SK-N-MC (cell line): ENCODE results near the gene TGFBI.

Experiments
- EZH2 ChIP-seq: fragments of 200-600 bp; sonication (generic); IDR thresholded peaks from one replicate; pipeline ENCODE4 v1.6.1; 2017; ENCODE audit warnings: antibody characterized with exemption
- POLR2AphosphoS5 ChIP-seq: IDR thresholded peaks from 2 replicates; pipeline ENCODE4 v1.6.1; 2012; ENCODE audit warnings: mild to moderate bottlenecking, low read depth, low read length, borderline replicate concordance

DNA sequence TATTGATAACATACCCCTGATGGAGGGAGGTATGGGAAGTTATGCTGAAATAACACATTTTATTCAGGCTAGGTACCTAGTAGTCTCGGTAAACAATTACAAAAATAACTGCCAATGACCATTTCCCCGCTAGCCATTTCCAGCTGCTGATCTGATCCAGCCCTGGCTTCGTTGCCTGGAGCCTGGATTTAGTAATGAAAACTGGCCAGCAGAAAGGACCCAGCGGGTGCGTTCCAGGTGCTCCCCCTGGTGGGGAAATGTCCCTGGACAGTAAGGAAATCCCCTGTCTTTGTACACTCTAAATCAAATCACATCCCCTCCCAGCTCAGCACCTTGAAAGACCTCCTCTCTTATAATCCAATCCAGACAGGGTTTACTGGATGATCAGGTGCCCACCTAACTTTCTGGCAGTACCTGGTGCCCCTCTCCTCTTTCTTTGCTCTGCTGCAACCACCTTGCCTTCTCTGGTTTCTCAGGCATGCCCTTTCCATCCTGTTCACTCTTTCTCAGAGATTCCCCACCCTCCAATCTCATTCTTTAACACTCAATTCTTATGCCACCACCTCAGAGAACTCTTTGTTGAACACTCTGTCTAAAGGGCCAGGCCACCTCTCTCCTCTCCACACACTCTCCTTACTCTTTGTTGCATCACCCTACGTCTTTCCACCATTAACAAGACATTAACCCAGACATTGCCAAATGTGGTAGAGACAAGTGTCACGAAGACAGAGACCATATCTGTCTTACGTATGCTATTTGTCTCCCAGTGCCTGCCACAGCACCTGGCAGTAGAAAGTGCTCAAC is 53.8 kb downstream of the TGFBI start:
- TF ChIP-seq EZH2, result no peak
- TF ChIP-seq POLR2AphosphoS5, result no peak
